ENCODE data around the gene ZNF423.

Gene ZNF423

GRCh38 chr16:49848530-49848929 lies 7.4 kb downstream of the ZNF423 start:
- DNase-seq (ENCODE audit: low read depth), result no peak

- no peak for DNase-seq (ENCODE audit: low read depth)
Measured at GRCh38 chr16:49846800-49847199, 9.1 kb downstream of the ZNF423 start.

GRCh38 chr16:49844359-49844758 lies 11.6 kb downstream of the ZNF423 start:
- DNase-seq (ENCODE audit: low read depth), result no peak

GRCh38 chr16:49843758-49844157 lies 12.2 kb downstream of the ZNF423 start:
- no peak for DNase-seq (ENCODE audit: low read depth)

GRCh38 chr16:49842972-49843371 lies 12.9 kb downstream of the ZNF423 start:
- no peak for DNase-seq (ENCODE audit: low read depth)

- no peak for DNase-seq (ENCODE audit: low read depth)
Measured at GRCh38 chr16:49839017-49839825, 16.7 kb downstream of the ZNF423 start.

GRCh38 chr16:49838441-49839016 lies 17.4 kb downstream of the ZNF423 start:
- DNase-seq (ENCODE audit: low read depth), result no peak

GRCh38 chr16:49837688-49838410 lies 18.1 kb downstream of the ZNF423 start:
- no peak for DNase-seq (ENCODE audit: low read depth)

- DNase-seq (ENCODE audit: low read depth), result no peak
Measured at GRCh38 chr16:49836668-49837067, 19.2 kb downstream of the ZNF423 start.

GRCh38 chr16:49836218-49836617 lies 19.7 kb downstream of the ZNF423 start:
- no peak for DNase-seq (ENCODE audit: low read depth)

- no peak for DNase-seq (ENCODE audit: low read depth)
Measured at GRCh38 chr16:49835161-49835777, 20.6 kb downstream of the ZNF423 start.

GRCh38 chr16:49834531-49835151 lies 21.3 kb downstream of the ZNF423 start:
- no peak for DNase-seq (ENCODE audit: low read depth)

- DNase-seq (ENCODE audit: low read depth), result no peak
Measured at GRCh38 chr16:49833796-49834530, 21.9 kb downstream of the ZNF423 start.

- DNase-seq (ENCODE audit: low read depth), result no peak
Measured at GRCh38 chr16:49833085-49833484, 22.8 kb downstream of the ZNF423 start.

GRCh38 chr16:49832177-49832576 lies 23.7 kb downstream of the ZNF423 start:
- DNase-seq (ENCODE audit: low read depth), result no peak

- no peak for DNase-seq (ENCODE audit: low read depth)
Measured at GRCh38 chr16:49830873-49831272, 25.0 kb downstream of the ZNF423 start.

GRCh38 chr16:49828533-49829267 lies 27.2 kb downstream of the ZNF423 start:
- DNase-seq (ENCODE audit: low read depth), result no peak

- DNase-seq (ENCODE audit: low read depth), result no peak
Measured at GRCh38 chr16:49827805-49828438, 28.0 kb downstream of the ZNF423 start.

- DNase-seq (ENCODE audit: low read depth), result no peak
Measured at GRCh38 chr16:49826515-49826914, 29.4 kb downstream of the ZNF423 start.

- no peak for DNase-seq (ENCODE audit: low read depth)
Measured at GRCh38 chr16:49825041-49825440, 30.9 kb downstream of the ZNF423 start.
